GM21723 (cell line): Measurements from ENCODE around the gene ANKRD44.
A peak's percentile ranks its signal among the peaks of the same experiment; 100 is the strongest.

Experiments used
- ATAC-seq: cut with Tn5 transposase; IDR thresholded peaks from one replicate; pipeline ENCODE4 v1.9.1; 2021; ENCODE audit warnings: mild to moderate bottlenecking, moderate library complexity; ENCODE audit not compliant: unreplicated experiment

The ANKRD44 gene

GRCh38 chr2:197294260-197294659 lies 16.3 kb downstream of the ANKRD44 start:
- ATAC-seq, result peak; percentile 51

- peak; percentile 32 for ATAC-seq
Measured at GRCh38 chr2:197293252-197294007, 17.1 kb downstream of the ANKRD44 start.

GRCh38 chr2:197292619-197293018 lies 18.0 kb downstream of the ANKRD44 start:
- no peak for ATAC-seq

GRCh38 chr2:197287596-197287932 lies 23.0 kb downstream of the ANKRD44 start:
- ATAC-seq, result peak; percentile 27

GRCh38 chr2:197286805-197287595 lies 23.6 kb downstream of the ANKRD44 start:
- ATAC-seq, result peak; percentile 93

- ATAC-seq, result no peak
Measured at GRCh38 chr2:197285361-197285760, 25.2 kb downstream of the ANKRD44 start.

GRCh38 chr2:197284956-197285355 lies 25.6 kb downstream of the ANKRD44 start:
- ATAC-seq, result no peak

GRCh38 chr2:197281421-197281820 lies 29.2 kb downstream of the ANKRD44 start:
- no peak for ATAC-seq

- ATAC-seq, result peak; percentile 51
Measured at GRCh38 chr2:197280015-197280702, 30.4 kb downstream of the ANKRD44 start.

GRCh38 chr2:197278799-197279763 lies 31.5 kb downstream of the ANKRD44 start:
- no peak for ATAC-seq

GRCh38 chr2:197277794-197278193 lies 32.8 kb downstream of the ANKRD44 start:
- ATAC-seq, result no peak

GRCh38 chr2:197276156-197276555 lies 34.4 kb downstream of the ANKRD44 start:
- ATAC-seq, result no peak

- no peak for ATAC-seq
Measured at GRCh38 chr2:197274937-197275336, 35.6 kb downstream of the ANKRD44 start.

GRCh38 chr2:197274349-197274748 lies 36.2 kb downstream of the ANKRD44 start:
- no peak for ATAC-seq

- ATAC-seq, result no peak
Measured at GRCh38 chr2:197273485-197273884, 37.1 kb downstream of the ANKRD44 start.

GRCh38 chr2:197270601-197271000 lies 40.0 kb downstream of the ANKRD44 start:
- no peak for ATAC-seq

GRCh38 chr2:197269815-197270214 lies 40.8 kb downstream of the ANKRD44 start:
- ATAC-seq, result no peak

GRCh38 chr2:197268786-197269584 lies 41.6 kb downstream of the ANKRD44 start:
- ATAC-seq, result peak; percentile 61

- ATAC-seq, result no peak
Measured at GRCh38 chr2:197266477-197266876, 44.1 kb downstream of the ANKRD44 start.

- no peak for ATAC-seq
Measured at GRCh38 chr2:197265924-197266323, 44.7 kb downstream of the ANKRD44 start.
